HG03039 (cell line): Measurements from ENCODE around the gene SEMA7A.

Experiments
- ATAC-seq: cut with Tn5 transposase; IDR thresholded peaks from one replicate; pipeline ENCODE4 v1.9.1; 2021; ENCODE audit warnings: mild to moderate bottlenecking, moderate library complexity; ENCODE audit not compliant: unreplicated experiment

Gene SEMA7A

DNA sequence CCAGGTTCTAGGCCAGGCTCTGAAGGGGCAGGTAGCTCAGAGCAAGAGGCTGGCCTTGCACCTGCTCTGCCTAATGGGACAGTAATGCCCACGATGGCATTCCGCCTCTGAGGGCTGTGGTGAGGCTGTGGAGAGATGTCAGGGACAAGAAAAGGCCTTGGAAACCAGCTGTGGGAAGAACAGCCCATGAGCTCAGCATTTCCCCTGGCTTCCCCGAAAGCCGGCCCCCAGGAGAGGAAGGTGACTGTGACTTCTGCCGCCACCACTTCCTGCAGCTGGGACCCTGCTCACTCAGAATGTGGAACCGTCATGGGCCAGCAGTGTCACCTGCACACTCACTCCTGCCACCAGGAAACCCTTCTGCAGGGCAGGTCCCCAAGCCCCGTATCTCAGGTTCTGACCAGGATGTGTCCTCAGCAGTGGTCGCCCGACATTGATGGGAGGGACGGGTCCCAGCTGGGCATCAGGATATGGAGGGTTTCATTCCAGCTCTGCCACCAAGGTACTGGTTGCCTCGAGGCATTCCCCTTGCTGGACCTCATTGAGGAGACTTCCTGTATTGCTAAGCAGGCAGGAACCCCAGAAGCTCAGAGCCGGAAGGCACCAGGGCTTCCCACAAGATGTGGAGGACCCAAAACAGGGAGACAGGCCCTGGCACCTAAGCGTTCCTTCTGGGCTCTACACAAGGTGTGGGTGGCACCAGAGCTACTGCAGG lies 30.7 kb downstream of the SEMA7A start:
- no peak for ATAC-seq

DNA sequence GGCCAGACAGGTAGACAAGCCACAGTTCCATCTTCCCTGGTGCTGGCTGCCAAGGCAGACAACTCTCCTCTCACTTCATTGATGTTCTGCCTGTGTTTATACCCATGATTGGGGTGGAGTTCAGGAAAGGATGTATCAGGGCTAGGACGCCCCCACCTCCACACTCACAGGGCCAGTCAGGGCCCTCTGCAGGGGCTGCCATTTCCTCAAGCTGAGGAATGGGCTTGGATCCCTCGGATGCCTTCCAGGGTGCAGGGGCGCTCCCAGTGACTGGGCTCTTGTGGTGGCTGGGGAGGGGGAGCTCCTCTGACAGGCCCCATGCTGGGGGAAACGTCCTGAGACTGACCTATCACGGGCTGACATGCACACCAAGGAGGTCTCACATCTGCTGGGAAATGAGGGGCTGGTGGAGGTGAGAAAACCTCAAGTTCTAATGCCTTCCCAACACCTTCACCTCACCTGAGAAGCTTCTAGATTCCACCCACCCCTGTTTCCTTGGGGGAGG lies 31.4 kb downstream of the SEMA7A start:
- ATAC-seq: no peak

DNA sequence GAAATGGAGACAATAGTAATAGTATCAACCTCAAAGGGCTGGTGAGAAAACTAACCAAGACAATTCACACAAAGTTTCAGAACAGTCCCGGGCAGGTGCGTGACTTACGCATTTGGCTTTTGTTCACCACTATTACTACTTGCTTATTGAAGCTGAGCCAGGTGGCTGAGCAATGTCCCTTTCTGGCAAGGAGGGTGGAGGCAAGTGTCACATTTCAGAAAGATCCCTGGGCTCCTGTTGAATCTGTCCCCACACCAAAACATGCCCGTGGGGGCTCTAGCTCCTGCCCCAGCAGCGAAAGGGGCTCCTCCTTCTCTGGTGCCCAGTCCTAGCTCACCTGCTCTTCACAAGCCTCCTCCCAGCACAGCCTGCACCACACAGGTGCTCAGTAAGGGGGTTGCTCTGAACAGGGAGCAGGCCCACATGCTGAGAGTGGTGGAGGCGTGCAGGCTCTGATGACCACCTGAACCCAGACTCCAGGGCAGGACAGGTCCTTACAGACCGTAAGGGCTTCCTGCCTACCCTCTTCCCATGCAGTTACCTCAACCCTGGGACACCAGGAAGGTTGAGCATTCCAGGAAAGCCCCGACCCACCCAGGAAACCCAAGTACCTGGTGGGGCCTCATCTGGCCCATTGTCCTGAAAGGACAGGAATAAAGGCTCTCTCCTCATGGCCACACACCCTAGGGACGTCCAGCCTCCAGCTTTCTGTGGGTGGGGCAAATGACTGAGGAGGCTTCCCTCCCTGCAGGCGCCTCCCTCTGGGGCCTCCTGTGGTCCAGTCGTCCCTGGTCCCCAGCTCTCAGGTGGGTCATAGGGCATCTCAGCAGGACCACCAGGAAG lies 32.6 kb downstream of the SEMA7A start:
- ATAC-seq: no peak

- ATAC-seq: no peak
These were observed 33.4 kb downstream of the SEMA7A start for GRCh38 chr15:74400313-74400860.

DNA sequence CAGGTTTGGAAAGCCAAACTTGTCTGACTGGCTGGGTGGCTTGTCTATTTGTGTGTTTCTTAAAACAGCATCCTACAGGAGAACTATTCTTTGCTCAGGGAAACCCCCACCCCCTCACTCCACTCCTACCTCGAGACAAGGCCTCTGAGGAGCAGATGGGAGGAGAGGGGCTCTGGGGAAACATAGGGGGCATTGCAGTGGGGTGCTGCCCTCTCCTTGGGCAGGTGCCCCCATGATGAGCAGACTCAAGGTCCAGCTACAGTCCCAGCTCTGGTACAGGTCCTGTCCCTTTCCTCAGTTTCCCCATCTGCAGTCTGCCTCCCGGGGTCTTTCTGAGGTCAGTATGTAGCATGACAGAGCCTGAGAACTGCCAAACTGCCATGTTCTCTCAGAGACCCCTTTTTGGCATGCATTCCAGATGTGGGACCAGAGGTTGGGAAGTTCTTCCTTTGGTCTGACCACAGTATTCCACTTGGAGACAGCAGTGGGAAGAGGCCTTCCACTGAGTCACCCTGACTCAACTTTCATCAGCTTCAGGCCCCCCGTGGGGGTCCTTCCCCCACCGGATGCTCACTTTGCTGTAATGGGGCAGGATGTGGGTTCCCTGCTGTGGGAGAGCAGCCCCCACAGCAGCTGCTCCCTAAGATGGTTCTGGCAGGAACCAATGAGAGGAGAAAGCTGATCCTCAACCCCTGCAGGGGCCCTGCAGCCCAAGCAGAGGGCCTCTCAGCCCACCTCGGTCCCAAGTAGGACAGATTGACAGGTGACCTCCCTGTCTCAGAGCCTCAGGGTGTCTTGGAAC lies 34.0 kb downstream of the SEMA7A start:
- no peak for ATAC-seq

DNA sequence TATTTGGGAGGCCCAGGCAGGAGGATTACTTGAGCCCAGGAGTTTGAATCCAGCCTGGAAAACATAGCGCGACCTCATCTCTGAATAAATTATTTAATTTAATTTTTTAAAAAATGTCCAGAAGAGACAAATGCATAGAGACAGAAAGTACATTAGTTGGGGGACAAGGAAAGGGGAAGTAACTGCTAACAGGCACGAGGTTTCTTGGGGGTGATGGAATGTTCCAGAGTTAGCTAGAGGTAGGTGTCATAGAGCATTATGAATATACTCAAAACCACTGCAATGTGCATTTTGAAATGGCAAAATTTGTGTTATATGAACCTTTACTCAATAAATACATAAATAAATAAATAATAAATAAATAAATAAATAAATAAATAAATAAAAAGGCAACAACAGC lies 34.7 kb downstream of the SEMA7A start:
- ATAC-seq: no peak

- ATAC-seq: no peak
These were observed 35.6 kb downstream of the SEMA7A start for GRCh38 chr15:74398183-74398582.

GRCh38 chr15:74397239-74398068 lies 36.3 kb downstream of the SEMA7A start:
- ATAC-seq: no peak

DNA sequence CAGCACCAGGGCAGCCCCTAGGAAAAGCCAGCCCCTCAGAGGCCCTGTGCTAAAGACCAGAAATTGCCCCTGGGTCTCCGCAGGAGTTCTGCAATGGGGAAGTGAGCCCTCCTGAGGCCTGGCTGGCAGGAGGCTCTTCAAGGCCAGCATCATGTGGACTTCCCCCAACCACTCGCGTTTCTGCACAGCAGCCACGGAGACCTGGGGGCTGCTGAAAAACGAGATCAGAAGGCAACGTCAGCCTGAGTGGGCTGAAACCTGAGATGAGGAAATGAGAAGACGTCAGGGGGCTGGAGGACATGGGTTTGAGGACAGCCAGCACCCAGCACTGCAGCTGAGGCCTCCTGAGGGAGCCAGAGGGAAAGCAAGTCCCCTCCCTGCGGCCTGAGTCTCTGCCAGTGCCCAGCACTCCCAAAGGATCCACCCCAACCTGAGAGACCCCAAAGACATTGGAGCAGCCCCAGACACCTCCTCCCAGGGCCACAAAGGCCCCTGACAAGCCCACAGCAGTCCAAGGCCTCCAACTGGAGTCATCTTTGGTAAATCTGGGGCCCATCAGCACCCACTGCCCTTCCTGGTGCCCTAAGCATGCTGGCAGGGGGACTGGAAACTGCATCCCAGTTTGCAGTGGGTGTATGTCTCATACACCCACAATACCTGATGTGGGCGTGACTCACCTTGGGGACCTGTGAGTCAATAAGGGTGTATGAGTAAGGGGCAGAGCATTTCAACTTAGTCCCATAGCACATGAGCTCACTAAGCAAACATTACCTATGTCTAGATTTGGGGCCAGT lies 37.1 kb downstream of the SEMA7A start:
- peak; percentile 28 for ATAC-seq

DNA sequence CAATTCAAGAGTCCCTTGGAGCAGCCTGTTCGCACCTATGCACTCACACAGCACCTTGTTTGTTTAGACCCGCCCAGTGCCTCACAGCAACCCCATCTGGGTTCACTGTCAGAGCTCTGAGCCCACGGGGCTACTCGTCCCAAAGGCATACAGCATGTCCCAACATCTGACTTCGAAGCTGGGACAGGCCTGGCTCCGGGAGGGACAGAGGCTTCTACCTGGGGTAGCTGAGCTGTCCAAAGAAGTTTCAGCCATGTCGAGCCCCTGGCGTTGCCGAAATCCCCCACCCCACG lies 37.7 kb downstream of the SEMA7A start:
- ATAC-seq: no peak

- no peak for ATAC-seq
These were observed 38.2 kb downstream of the SEMA7A start for GRCh38 chr15:74395319-74396145.

DNA sequence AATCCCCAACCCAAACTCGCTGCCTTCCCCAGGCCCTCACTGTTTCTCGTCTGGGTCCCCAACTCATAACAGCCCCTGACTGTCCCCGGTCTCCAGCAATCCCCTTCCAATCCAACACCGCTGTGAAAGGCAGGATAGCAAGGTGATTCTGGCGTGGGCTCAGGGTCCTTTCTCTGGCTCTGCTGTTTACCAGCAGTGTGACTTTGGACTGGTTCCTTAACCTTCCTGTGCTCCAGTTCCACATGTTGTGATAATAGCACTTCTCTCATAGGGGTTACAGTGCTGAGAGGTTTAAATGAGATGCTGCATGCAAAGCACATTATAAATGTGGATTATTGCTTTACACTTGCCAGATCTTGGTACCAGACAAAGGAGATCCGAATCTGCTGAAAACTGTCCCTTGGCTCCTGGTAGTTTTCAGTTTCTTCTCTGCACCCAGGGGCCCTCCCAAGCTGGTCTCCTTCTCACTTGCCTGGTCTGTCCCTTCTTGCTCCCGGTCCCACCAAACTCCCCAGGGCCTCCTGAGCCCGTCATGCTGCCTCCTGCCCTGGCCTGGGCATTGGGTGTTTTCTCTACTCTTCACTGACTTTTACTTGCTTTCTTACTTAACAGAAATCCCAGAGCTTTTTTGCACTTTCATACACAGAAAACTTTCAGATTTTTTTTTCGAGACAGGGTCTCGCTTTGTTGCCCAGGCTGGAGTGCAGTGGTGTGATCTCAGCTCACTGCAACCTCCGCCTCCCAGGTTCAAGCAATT lies 39.5 kb downstream of the SEMA7A start:
- ATAC-seq: no peak

DNA sequence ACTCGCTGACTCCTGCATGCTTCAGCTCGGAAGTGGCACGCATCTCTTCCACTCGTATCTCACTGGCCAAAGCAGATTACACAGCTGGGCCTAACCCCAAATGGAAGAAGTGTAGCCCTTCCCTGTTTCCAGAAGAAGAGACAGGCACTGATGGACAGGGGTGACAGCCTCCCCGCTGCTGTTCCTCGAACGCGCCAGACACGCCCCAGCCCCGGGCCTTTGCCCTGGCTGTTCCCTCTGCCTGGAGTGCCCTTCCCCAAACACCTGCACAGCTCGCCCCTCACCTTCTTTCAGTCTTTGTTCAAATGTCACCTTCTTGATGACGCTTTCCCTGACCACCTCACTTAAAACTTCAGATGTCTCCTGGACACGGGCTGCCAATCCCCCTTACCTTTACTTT lies 40.3 kb downstream of the SEMA7A start:
- no peak for ATAC-seq

DNA sequence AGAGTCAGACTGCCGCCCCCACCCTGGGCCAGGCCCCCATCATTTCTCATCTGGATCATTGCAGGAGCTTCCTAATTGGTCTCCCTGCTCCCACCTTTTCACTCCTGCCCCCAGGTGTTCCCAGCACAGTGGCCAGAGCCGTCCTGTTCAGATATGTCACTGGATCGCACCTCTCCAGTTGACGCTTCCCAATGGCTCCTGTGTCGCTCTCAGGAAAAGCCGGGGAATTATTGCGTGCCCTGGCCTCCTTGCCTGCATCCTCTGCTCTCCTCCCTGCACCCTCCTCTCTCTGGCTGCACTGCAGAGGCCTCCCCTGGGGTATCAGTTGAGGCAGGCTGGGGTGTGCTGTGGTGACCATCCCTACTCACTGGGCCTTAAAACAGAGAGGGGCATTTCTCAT lies 40.9 kb downstream of the SEMA7A start:
- ATAC-seq: no peak

GRCh38 chr15:74392451-74392830 lies 41.3 kb downstream of the SEMA7A start:
- ATAC-seq: no peak

DNA sequence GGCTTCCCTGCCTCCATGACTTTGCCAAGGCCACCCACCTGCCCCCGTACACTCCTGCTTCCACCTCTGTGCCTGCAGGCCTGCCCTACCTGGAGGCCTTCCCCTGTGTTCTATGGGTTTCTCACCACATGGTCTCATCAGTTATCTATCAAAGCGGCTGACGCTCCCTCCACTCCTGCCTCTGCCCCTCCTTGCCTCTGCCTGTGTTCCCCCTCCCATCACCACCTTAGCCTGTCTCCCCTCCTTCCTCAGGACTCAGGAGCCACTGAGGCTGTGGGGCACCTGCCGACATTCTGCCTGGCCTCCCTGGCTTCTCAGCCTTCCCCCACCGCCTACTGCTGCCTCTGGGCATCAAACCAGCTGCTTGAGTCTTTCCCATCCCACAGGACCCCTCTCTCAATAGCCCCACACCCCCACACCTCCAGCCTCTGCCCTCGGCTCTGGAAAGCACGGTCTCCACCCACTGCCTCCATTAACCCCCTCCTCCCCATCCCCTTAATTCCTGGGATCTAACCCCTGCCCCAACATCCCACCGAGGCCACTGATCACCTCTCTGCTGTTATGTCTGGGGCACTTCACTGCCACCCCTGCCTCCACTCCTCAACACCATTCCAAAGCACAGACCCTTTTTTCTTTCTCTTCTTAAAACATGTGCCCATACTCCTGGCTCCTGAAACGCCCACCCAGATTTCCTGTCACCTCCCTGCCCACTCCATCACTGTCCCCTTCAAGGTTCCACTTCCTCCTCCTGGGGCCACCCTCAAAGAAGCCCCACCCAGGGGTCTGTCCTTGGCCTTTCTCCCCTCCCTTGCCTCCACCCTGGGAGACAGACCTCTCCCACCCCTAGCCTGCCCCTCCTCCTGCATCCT lies 41.9 kb downstream of the SEMA7A start:
- no peak for ATAC-seq

DNA sequence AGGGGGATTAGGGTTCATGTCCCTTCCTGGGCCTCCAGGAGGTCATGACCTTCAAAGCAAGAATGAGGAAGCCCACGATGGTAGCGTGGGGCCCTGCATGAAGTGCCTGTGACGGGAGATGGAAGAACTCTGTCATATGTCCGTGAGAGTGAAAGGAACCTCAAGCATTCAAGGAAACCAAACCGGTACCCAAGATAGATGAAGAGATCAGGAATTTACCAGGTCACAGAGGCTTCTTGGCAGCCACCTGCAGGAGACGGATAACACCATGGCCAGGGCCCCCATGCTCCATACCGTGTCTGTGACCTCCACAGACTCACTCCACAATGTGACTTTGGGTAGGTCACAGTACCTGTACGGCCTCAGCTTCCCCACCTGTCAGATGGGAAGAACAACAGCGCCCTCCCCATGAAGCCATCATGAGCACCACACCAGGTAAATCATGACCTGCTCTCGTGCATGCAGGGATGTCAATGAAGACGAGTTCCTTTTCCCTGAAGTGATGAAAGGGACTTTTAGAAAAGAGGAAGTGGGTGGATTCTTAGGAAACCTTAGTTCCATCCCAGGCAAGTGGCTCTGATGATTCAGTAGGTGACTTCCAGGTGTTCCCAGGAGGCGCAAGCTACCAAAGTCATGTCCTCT lies 43.0 kb downstream of the SEMA7A start:
- ATAC-seq: no peak
